Muscle layer of duodenum (tissue), 2 donors: ENCODE results near the gene BAX.
A peak's percentile ranks its signal among the peaks of the same experiment; 100 is the strongest.
"Not testable (repeated sequence)": the region's sequence is repeated elsewhere in the genome, so short reads cannot be mapped to it uniquely, and the experiment has no call there.

Experiments used
- H3K27ac ChIP-seq: one replicate; pipeline ENCODE4 v1.7.0; 2013; ENCODE audit warnings: mild to moderate bottlenecking, low read length
- H3K27me3 ChIP-seq: one replicate; pipeline ENCODE4 v1.7.0; 2013; ENCODE audit warnings: low read depth, mild to moderate bottlenecking, control low read depth, low read length
- H3K36me3 ChIP-seq, 2 donors: one replicate each; pipeline ENCODE4 v1.7.0; 2013; ENCODE audit warnings: low read length in 2 of 2, control low read depth in 1 of 2, mild to moderate bottlenecking in 1 of 2; ENCODE audit not compliant: insufficient read depth in 2 of 2, control insufficient read depth in 1 of 2
- H3K4me1 ChIP-seq, 2 donors: one replicate each; pipeline ENCODE4 v1.7.0; 2013; ENCODE audit warnings: low read length in 2 of 2, mild to moderate bottlenecking in 2 of 2, control low read depth in 1 of 2, moderate library complexity in 1 of 2; ENCODE audit not compliant: insufficient read depth in 2 of 2, control insufficient read depth in 1 of 2
- H3K4me3 ChIP-seq, 2 donors: one replicate each; pipeline ENCODE4 v1.7.0; 2013; ENCODE audit warnings: low read length in 2 of 2, low read depth in 1 of 2, mild to moderate bottlenecking in 1 of 2
- H3K9me3 ChIP-seq, 2 donors: one replicate each; pipeline ENCODE4 v1.7.0; 2013; ENCODE audit warnings: low read length in 2 of 2, control low read depth in 1 of 2, mild to moderate bottlenecking in 1 of 2; ENCODE audit not compliant: control insufficient read depth in 1 of 2
- donor health status: healthy.

Gene BAX

DNA sequence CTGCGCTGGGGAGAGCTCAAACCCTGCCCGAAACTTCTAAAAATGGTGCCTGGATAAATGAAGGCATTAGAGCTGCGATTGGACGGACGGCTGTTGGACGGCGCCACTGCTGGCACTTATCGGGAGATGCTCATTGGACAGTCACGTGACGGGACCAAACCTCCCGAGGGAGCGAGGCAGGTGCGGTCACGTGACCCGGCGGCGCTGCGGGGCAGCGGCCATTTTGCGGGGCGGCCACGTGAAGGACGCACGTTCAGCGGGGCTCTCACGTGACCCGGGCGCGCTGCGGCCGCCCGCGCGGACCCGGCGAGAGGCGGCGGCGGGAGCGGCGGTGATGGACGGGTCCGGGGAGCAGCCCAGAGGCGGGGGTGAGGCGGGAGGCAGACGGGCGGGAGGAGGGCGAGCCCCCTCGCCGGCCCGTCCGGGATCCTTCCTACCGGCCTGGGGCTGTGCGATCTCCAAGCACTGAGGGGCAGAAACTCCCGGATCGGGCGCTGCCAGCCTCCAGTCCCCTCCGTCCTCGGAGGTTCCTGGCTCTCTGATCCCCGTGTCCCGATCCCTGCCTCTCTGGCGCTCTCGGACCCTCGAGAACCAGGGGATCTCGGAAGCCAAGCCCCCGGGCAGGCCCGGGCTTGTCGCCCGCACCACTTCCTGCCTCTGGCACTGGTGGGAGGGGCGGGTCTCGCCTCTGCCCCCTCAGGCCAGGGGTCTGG, at the start of gene BAX:
Gene BAX (plus strand): TSS at position 281 of the 713 bp plus-strand sequence. CDS start 54 bp downstream, at position 335.
- H3K36me3 ChIP-seq, result no peaks in the 10 kb centered on the region
- H3K4me3 ChIP-seq, result peak within 1 kb of the TSS; percentile 85 to 86
- H3K4me1 ChIP-seq, result peaks cover 11 to 13% of the 10 kb centered on the region in 2 donors
- H3K27me3 ChIP-seq, result no peaks in the 10 kb centered on the region
- peak within 1 kb of the TSS; percentile 86 for H3K27ac ChIP-seq
- H3K9me3 ChIP-seq, result no peaks in the 10 kb centered on the region

DNA sequence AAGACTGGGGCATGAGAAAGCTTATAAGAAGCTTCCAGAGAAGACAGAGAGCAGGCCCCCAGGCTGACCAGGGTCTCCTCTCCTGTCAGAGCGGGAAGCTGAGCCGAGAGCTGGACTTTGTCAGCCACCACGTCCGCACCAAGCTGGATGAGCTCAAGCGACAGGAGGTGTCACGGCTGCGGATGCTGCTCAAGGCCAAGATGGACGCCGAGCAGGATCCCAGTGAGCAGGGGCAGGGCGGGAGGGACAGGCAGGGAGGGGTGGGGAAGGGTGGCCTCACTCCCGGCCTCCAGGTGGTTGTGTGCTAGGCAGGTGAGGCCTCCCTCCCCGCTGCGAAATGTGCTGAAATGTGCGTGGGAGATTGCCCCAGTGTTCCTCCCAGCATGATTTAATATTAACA, 49.0 kb upstream of the BAX start:
- Histone ChIP-seq H3K4me1 (peaks cover 2 to 19% of the 10 kb centered on the region in 2 donors), H3K9me3 (no peaks in the 10 kb centered on the region), H3K27me3 (no peaks in the 10 kb centered on the region), H3K36me3 (peaks cover 24 to 62% of the 10 kb centered on the region in 2 donors), H3K27ac (no peak overlapping the region), H3K4me3 (no peak overlapping the region)

DNA sequence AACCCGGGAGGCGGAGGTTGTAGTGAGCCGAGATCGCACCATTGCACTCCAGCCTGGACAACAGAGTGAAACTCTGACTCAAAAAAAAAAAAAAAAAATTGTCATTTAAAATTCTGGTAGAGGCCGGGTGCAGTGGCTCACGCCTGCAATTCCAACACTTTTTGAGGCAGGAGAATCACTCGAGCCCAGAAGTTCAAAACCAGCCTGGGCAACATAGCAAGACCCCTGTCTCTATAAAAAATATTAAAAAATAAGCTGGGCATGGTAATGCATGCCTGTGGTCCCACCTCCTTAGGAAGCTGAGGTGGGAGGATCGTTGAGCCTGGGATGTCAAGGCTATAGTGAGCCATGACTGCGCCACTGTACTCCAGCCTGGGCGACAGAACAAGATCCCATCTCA, 48.4 kb upstream of the BAX start:
- Histone ChIP-seq H3K9me3 (no peaks in the 10 kb centered on the region), H3K27me3 (no peaks in the 10 kb centered on the region), H3K4me1 (peaks cover 2 to 12% of the 10 kb centered on the region in 2 donors), H3K4me3 (no peak overlapping the region), H3K27ac (no peak overlapping the region), H3K36me3 (peaks cover 30 to 68% of the 10 kb centered on the region in 2 donors)

DNA sequence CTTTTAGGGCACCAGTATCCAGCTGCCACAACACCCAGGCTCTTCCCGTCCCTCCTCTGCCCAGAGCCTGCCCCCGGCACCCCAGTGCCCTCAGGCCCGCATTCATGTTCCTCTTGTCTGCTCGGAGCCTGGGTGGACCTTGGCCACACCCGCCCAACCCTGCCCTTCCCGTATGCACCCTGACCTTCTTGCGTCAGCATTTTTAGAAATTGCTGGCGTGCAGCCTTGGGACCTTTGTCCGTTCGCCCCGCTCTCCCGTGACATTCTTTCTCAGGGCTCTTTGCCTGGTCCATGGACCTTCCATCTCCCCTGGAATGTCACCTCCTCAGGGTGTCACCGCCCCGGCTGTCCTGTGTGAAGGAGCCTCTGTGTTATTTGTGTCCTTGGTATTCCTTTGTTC, 47.0 kb upstream of the BAX start:
- peaks cover 0 to under 1% of the 10 kb centered on the region in 2 donors for H3K4me1 ChIP-seq
- no peaks in the 10 kb centered on the region for H3K9me3 ChIP-seq
- H3K36me3 ChIP-seq, result peaks cover 34 to 75% of the 10 kb centered on the region in 2 donors
- no peaks in the 10 kb centered on the region for H3K27me3 ChIP-seq
- peak overlapping the region; percentile 39 for H3K27ac ChIP-seq
- H3K4me3 ChIP-seq, result no peak overlapping the region

DNA sequence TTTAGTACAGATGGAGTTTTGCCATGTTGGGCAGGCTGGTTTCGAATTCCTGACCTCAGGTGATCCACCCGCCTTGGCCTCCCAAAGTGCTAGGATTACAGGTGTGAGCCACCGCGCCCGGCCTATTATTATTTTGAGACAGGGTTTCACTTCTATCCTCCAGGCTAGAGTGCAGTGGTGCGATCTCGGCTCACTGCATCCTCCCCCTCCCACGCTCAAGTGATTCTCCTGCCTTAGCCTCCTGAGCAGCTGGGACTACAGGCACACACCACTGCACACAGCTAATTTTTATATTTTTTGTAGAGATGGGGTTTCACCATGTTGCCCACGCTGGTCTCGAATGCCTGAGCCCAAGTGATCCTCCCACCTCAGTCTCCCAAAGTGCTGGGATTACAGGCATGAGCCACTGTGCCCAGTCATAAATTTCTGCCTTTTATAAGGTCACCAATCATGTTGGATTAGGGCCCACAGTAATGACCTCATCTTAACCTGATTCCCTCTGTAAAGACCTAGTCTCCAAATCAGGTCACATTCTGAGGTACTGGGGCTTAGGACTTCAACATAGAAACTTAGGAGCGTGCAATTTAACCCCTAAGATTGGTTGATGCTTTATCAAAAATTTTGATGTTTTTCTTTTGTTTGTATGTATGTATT, 45.1 kb upstream of the BAX start:
- not testable (repeated sequence) for H3K27ac ChIP-seq, H3K9me3 ChIP-seq, H3K4me3 ChIP-seq, H3K27me3 ChIP-seq, H3K4me1 ChIP-seq
- peaks cover 43 to 86% of the 10 kb centered on the region in 2 donors for H3K36me3 ChIP-seq

DNA sequence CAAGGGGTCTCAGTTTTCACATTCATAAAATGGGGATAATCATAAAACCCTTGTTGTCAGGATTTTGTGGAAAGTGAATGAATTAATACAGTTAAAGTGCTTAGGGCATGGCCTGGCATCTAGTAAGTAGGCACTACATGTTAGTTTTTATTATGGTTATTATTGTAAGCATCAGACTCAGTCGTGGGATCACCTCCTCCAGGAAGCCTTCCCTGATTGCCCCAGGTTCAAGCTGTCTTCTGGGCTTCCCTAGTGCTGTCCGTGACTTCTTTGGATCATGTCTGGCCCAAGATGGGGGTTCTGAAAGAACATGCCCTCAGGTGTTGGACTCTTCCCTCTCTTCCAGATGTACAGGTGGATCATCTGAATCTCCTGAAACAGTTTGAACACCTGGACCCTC, 43.9 kb upstream of the BAX start:
- Histone ChIP-seq H3K9me3 (no peaks in the 10 kb centered on the region), H3K27ac (no peak overlapping the region), H3K27me3 (no peaks in the 10 kb centered on the region), H3K4me1 (no peaks in the 10 kb centered on the region), H3K4me3 (no peak overlapping the region), H3K36me3 (peaks cover 33 to 81% of the 10 kb centered on the region in 2 donors)

DNA sequence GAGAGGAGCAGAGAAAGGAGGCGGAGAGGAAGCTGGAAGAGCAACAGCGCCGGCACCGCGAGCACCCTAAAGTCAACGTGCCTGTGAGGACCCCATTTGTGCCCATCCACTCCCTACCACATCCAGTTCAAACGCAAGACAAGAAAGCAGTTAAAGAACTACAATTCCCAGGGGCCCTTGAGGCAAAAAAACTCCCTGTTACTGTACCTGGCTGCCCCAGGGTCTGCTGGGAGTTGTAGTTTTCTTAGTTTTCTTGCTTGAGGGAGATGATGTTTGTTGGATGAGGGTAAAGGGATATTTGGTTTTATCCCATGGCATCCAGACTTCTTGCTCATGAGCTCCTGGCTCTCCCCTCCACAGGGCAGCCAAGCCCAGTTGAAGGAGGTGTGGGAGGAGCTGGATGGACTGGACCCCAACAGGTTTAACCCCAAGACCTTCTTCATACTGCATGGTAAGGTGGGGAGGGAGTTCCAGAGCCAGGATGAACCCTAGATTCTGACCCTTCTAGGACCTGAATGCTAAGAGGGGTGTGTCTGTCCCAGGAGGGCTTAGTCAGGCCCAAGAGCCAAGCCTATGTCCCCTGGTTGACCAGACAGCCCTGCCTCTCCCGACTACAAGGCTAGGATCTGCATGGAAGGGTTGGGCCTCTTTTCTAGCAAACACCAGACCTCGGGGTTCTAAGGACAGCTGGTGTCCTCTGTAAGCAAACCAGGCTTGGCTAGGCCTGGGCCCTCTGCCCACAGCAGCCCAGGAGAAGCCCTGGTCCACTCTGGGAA, 41.4 kb upstream of the BAX start:
- Histone ChIP-seq H3K4me1 (no peaks in the 10 kb centered on the region), H3K36me3 (peaks cover 42 to 68% of the 10 kb centered on the region in 2 donors), H3K27ac (no peak overlapping the region), H3K9me3 (no peaks in the 10 kb centered on the region), H3K4me3 (no peak overlapping the region), H3K27me3 (no peaks in the 10 kb centered on the region)

DNA sequence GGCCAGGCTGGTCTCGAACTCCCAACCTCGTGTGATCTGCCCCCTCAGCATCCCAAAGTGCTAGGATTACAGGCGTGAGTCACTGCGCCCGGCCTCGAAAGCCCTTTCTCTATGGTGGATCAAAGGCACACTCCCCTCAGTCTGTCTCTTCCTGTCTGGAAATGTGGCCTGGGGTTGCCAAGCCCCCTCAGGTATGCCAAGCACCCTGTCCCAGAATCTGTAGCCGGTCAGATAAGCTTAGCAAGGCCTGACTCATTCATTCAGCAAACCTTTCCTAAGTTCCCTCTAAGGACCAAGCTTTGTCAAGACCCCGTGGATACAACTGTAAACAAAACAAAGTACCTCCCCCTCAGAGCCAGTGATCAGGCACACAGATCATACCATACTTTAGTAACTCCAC, 40.5 kb upstream of the BAX start:
- Histone ChIP-seq H3K4me1 (no peaks in the 10 kb centered on the region), H3K27me3 (no peaks in the 10 kb centered on the region), H3K4me3 (no peak overlapping the region), H3K9me3 (no peaks in the 10 kb centered on the region), H3K27ac (no peak overlapping the region), H3K36me3 (peaks cover 43 to 70% of the 10 kb centered on the region in 2 donors)

DNA sequence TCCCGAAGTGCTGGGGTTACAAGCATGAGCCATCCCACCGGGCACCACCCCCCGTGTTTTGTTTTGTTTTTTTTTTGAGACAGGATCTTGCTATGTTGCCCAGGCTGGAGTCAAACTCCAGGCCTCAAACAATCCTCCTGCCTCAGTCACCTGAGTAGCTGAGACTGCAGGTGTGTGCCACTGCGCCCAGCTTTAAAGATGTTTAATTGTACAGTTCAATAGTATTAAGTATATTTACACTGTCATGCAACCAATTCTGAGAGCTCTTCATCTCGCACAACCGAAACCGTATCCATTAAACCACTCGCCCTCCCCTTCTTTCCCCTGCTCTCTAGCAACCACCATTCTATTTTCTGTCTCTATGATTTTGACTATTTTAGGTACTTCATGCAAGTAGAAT, 38.9 kb upstream of the BAX start:
- Histone ChIP-seq H3K27me3 (no peaks in the 10 kb centered on the region), H3K4me1 (no peaks in the 10 kb centered on the region), H3K36me3 (peaks cover 37 to 64% of the 10 kb centered on the region in 2 donors), H3K4me3 (no peak overlapping the region), H3K9me3 (no peaks in the 10 kb centered on the region), H3K27ac (no peak overlapping the region)

DNA sequence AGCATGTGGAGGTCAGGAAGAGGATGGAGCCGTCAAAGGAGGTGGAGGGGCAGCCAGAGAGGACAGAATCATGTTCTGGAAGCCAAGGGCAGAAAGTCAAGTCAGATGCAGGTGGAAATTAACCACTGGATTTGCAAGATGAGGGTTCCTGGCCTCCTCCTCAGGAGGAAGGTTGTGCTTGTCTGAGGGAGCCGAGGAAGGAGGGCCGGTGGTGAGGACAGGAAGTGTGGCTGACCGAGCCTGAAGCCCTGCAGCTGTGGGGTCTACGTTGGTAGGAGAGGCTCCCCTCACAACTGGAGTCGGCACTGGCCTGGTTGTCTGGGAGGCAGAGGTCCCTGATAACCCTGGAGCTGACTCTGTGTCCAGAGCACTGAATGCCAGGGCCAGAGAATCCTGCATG, 36.6 kb upstream of the BAX start:
- H3K27ac ChIP-seq, result no peak overlapping the region
- peaks cover 25 to 70% of the 10 kb centered on the region in 2 donors for H3K36me3 ChIP-seq
- no peaks in the 10 kb centered on the region for H3K4me1 ChIP-seq
- no peaks in the 10 kb centered on the region for H3K9me3 ChIP-seq
- no peaks in the 10 kb centered on the region for H3K27me3 ChIP-seq
- no peak overlapping the region for H3K4me3 ChIP-seq

DNA sequence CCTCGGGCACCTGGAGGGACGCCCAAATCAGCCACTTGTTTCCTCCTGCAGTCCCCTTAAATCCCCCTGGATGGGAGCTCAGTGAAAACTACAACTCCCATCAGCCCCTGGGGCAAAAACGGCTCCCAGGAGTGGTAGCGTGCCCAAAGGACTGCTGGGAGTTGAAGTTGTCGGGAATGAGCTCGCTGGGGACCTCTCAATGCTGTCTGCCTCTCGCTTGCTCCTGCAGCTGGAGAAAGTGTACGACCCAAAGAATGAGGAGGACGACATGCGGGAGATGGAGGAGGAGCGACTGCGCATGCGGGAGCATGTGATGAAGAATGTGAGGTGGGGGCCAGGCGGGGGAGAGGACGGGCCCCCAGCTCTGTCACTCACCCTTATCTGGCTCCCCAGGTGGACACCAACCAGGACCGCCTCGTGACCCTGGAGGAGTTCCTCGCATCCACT, 35.9 kb upstream of the BAX start:
- Histone ChIP-seq H3K4me1 (no peaks in the 10 kb centered on the region), H3K27me3 (no peaks in the 10 kb centered on the region), H3K36me3 (peaks cover 18 to 65% of the 10 kb centered on the region in 2 donors), H3K27ac (no peak overlapping the region), H3K9me3 (no peaks in the 10 kb centered on the region), H3K4me3 (no peak overlapping the region)
